ENCODE measurements around the gene GPRIN1. TPM values are rescaled to one million over a fixed set of nuclear protein-coding genes. Genes with fewer than 3 reads are reported as not detected.

GPRIN1 gene
- polyA plus RNA-seq, 2 donors = 0.43 to 0.72 TPM

- Histone ChIP-seq H3K9me3 (ENCODE audit: control insufficient read depth in 2 of 2, insufficient read depth in 1 of 2, low read depth in 1 of 2, low read length in 1 of 2) (no peaks in the 10 kb centered on the region), H3K36me3 (ENCODE audit: control insufficient read depth in 2 of 2, insufficient read depth in 2 of 2, low read length in 1 of 2) (no peaks in the 10 kb centered on the region), H3K27ac (ENCODE audit: low read depth in 2 of 2, low read length in 1 of 2) (no peak overlapping the region), H3K4me1 (ENCODE audit: control insufficient read depth in 2 of 2, insufficient read depth in 2 of 2, low read length in 1 of 2) (peaks cover 12 to 16% of the 10 kb centered on the region in 2 donors), H3K4me3 (ENCODE audit: low read depth in 1 of 2, low read length in 2 of 2) (no peak overlapping the region), H3K27me3 (ENCODE audit: control insufficient read depth in 1 of 2, insufficient read depth in 2 of 2, low read length in 2 of 2) (peaks cover 0 to 7% of the 10 kb centered on the region in 2 donors)
- 35 to 38% methylated on average over 7 of the region's 7 CpGs for WGBS, 2 donors
Measured at GRCh38 chr5:176626876-176627236, 16.9 kb upstream of the GPRIN1 start.

GRCh38 chr5:176625966-176626875 is 16.3 kb upstream of the GPRIN1 start:
- H3K36me3 ChIP-seq (ENCODE audit: control insufficient read depth in 2 of 2, insufficient read depth in 2 of 2, low read length in 1 of 2) = no peaks in the 10 kb centered on the region
- peaks cover 12 to 16% of the 10 kb centered on the region in 2 donors for H3K4me1 ChIP-seq (ENCODE audit: control insufficient read depth in 2 of 2, insufficient read depth in 2 of 2, low read length in 1 of 2)
- WGBS, 2 donors = 36 to 40% methylated on average over 25 of the region's 25 CpGs
- H3K27me3 ChIP-seq (ENCODE audit: control insufficient read depth in 1 of 2, insufficient read depth in 2 of 2, low read length in 2 of 2) = peaks cover 0 to 7% of the 10 kb centered on the region in 2 donors
- no peak overlapping the region for H3K4me3 ChIP-seq (ENCODE audit: low read depth in 1 of 2, low read length in 2 of 2)
- no peak overlapping the region for H3K27ac ChIP-seq (ENCODE audit: low read depth in 2 of 2, low read length in 1 of 2)
- H3K9me3 ChIP-seq (ENCODE audit: control insufficient read depth in 2 of 2, insufficient read depth in 1 of 2, low read depth in 1 of 2, low read length in 1 of 2) = no peaks in the 10 kb centered on the region

- 63 to 66% methylated on average over 2 of the region's 2 CpGs for WGBS, 2 donors
- Histone ChIP-seq H3K9me3 (ENCODE audit: control insufficient read depth in 2 of 2, insufficient read depth in 1 of 2, low read depth in 1 of 2, low read length in 1 of 2) (no peaks in the 10 kb centered on the region), H3K4me3 (ENCODE audit: low read depth in 1 of 2, low read length in 2 of 2) (no peak overlapping the region), H3K4me1 (ENCODE audit: control insufficient read depth in 2 of 2, insufficient read depth in 2 of 2, low read length in 1 of 2) (peaks cover 12% of the 10 kb centered on the region in 2 donors), H3K36me3 (ENCODE audit: control insufficient read depth in 2 of 2, insufficient read depth in 2 of 2, low read length in 1 of 2) (no peaks in the 10 kb centered on the region), H3K27me3 (ENCODE audit: control insufficient read depth in 1 of 2, insufficient read depth in 2 of 2, low read length in 2 of 2) (peaks cover 0 to 9% of the 10 kb centered on the region in 2 donors), H3K27ac (ENCODE audit: low read depth in 2 of 2, low read length in 1 of 2) (no peak overlapping the region)
Measured at GRCh38 chr5:176625512-176625911, 15.6 kb upstream of the GPRIN1 start.

GRCh38 chr5:176624938-176625337 is 15.0 kb upstream of the GPRIN1 start:
- peaks cover 0 to 14% of the 10 kb centered on the region in 2 donors for H3K27me3 ChIP-seq (ENCODE audit: control insufficient read depth in 1 of 2, insufficient read depth in 2 of 2, low read length in 2 of 2)
- 65 to 66% methylated on average over 9 of the region's 9 CpGs for WGBS, 2 donors

GRCh38 chr5:176624142-176624541 is 14.2 kb upstream of the GPRIN1 start:
- Histone ChIP-seq H3K4me1 (ENCODE audit: control insufficient read depth in 2 of 2, insufficient read depth in 2 of 2, low read length in 1 of 2) (peaks cover 9 to 12% of the 10 kb centered on the region in 2 donors), H3K27ac (ENCODE audit: low read depth in 2 of 2, low read length in 1 of 2) (no peak overlapping the region), H3K27me3 (ENCODE audit: control insufficient read depth in 1 of 2, insufficient read depth in 2 of 2, low read length in 2 of 2) (peaks cover 0 to 22% of the 10 kb centered on the region in 2 donors), H3K4me3 (ENCODE audit: low read depth in 1 of 2, low read length in 2 of 2) (no peak overlapping the region), H3K36me3 (ENCODE audit: control insufficient read depth in 2 of 2, insufficient read depth in 2 of 2, low read length in 1 of 2) (no peaks in the 10 kb centered on the region), H3K9me3 (ENCODE audit: control insufficient read depth in 2 of 2, insufficient read depth in 1 of 2, low read depth in 1 of 2, low read length in 1 of 2) (peaks cover 0 to 7% of the 10 kb centered on the region in 2 donors)
- WGBS, 2 donors = 68 to 73% methylated on average over 4 of the region's 4 CpGs

More at GRCh38 chr5:176624938-176625337, 15.0 kb upstream of the GPRIN1 start:
- Histone ChIP-seq H3K27ac (ENCODE audit: low read depth in 2 of 2, low read length in 1 of 2) (no peak overlapping the region), H3K9me3 (ENCODE audit: control insufficient read depth in 2 of 2, insufficient read depth in 1 of 2, low read depth in 1 of 2, low read length in 1 of 2) (no peaks in the 10 kb centered on the region), H3K4me1 (ENCODE audit: control insufficient read depth in 2 of 2, insufficient read depth in 2 of 2, low read length in 1 of 2) (peaks cover 9 to 10% of the 10 kb centered on the region in 2 donors), H3K4me3 (ENCODE audit: low read depth in 1 of 2, low read length in 2 of 2) (no peak overlapping the region), H3K36me3 (ENCODE audit: control insufficient read depth in 2 of 2, insufficient read depth in 2 of 2, low read length in 1 of 2) (no peaks in the 10 kb centered on the region)

GRCh38 chr5:176621661-176622079 is 11.7 kb upstream of the GPRIN1 start:
- H3K4me1 ChIP-seq (ENCODE audit: control insufficient read depth in 2 of 2, insufficient read depth in 2 of 2, low read length in 1 of 2) = peaks cover 10 to 13% of the 10 kb centered on the region in 2 donors
- H3K36me3 ChIP-seq (ENCODE audit: control insufficient read depth in 2 of 2, insufficient read depth in 2 of 2, low read length in 1 of 2) = no peaks in the 10 kb centered on the region
- H3K4me3 ChIP-seq (ENCODE audit: low read depth in 1 of 2, low read length in 2 of 2) = no peak overlapping the region
- no peak overlapping the region for H3K27ac ChIP-seq (ENCODE audit: low read depth in 2 of 2, low read length in 1 of 2)
- 55 to 58% methylated on average over 13 of the region's 13 CpGs for WGBS, 2 donors
- peaks cover 0 to 9% of the 10 kb centered on the region in 2 donors for H3K9me3 ChIP-seq (ENCODE audit: control insufficient read depth in 2 of 2, insufficient read depth in 1 of 2, low read depth in 1 of 2, low read length in 1 of 2)
- peaks cover 0 to 28% of the 10 kb centered on the region in 2 donors for H3K27me3 ChIP-seq (ENCODE audit: control insufficient read depth in 1 of 2, insufficient read depth in 2 of 2, low read length in 2 of 2)

- H3K4me1 ChIP-seq (ENCODE audit: control insufficient read depth in 2 of 2, insufficient read depth in 2 of 2, low read length in 1 of 2) = peaks cover 9 to 13% of the 10 kb centered on the region in 2 donors
- H3K4me3 ChIP-seq (ENCODE audit: low read depth in 1 of 2, low read length in 2 of 2) = no peak overlapping the region
- WGBS, 2 donors = 5 to 7% methylated on average over 32 of the region's 32 CpGs
- peaks cover 0 to 26% of the 10 kb centered on the region in 2 donors for H3K27me3 ChIP-seq (ENCODE audit: control insufficient read depth in 1 of 2, insufficient read depth in 2 of 2, low read length in 2 of 2)
- H3K36me3 ChIP-seq (ENCODE audit: control insufficient read depth in 2 of 2, insufficient read depth in 2 of 2, low read length in 1 of 2) = no peaks in the 10 kb centered on the region
- H3K27ac ChIP-seq (ENCODE audit: low read depth in 2 of 2, low read length in 1 of 2) = no peak overlapping the region
- H3K9me3 ChIP-seq (ENCODE audit: control insufficient read depth in 2 of 2, insufficient read depth in 1 of 2, low read depth in 1 of 2, low read length in 1 of 2) = peaks cover 0 to 9% of the 10 kb centered on the region in 2 donors
Measured at GRCh38 chr5:176620333-176620981, 10.5 kb upstream of the GPRIN1 start.

- no peak overlapping the region for H3K27ac ChIP-seq (ENCODE audit: low read depth in 2 of 2, low read length in 1 of 2)
- H3K36me3 ChIP-seq (ENCODE audit: control insufficient read depth in 2 of 2, insufficient read depth in 2 of 2, low read length in 1 of 2) = no peaks in the 10 kb centered on the region
- peaks cover 9 to 13% of the 10 kb centered on the region in 2 donors for H3K4me1 ChIP-seq (ENCODE audit: control insufficient read depth in 2 of 2, insufficient read depth in 2 of 2, low read length in 1 of 2)
- H3K27me3 ChIP-seq (ENCODE audit: control insufficient read depth in 1 of 2, insufficient read depth in 2 of 2, low read length in 2 of 2) = peaks cover 0 to 26% of the 10 kb centered on the region in 2 donors
- WGBS, 2 donors = 12 to 17% methylated on average over 59 of the region's 59 CpGs
- peaks cover 0 to 9% of the 10 kb centered on the region in 2 donors for H3K9me3 ChIP-seq (ENCODE audit: control insufficient read depth in 2 of 2, insufficient read depth in 1 of 2, low read depth in 1 of 2, low read length in 1 of 2)
- H3K4me3 ChIP-seq (ENCODE audit: low read depth in 1 of 2, low read length in 2 of 2) = no peak overlapping the region
Measured at GRCh38 chr5:176619569-176620332, 9.8 kb upstream of the GPRIN1 start.

- Histone ChIP-seq H3K9me3 (ENCODE audit: control insufficient read depth in 2 of 2, insufficient read depth in 1 of 2, low read depth in 1 of 2, low read length in 1 of 2) (peaks cover 0 to 9% of the 10 kb centered on the region in 2 donors), H3K27ac (ENCODE audit: low read depth in 2 of 2, low read length in 1 of 2) (no peak overlapping the region), H3K4me3 (ENCODE audit: low read depth in 1 of 2, low read length in 2 of 2) (no peak overlapping the region), H3K36me3 (ENCODE audit: control insufficient read depth in 2 of 2, insufficient read depth in 2 of 2, low read length in 1 of 2) (no peaks in the 10 kb centered on the region), H3K27me3 (ENCODE audit: control insufficient read depth in 1 of 2, insufficient read depth in 2 of 2, low read length in 2 of 2) (peaks cover 0 to 26% of the 10 kb centered on the region in 2 donors), H3K4me1 (ENCODE audit: control insufficient read depth in 2 of 2, insufficient read depth in 2 of 2, low read length in 1 of 2) (peaks cover 9 to 13% of the 10 kb centered on the region in 2 donors)
- 4 to 7% methylated on average over 29 to 31 of the region's 31 CpGs for WGBS, 2 donors
Measured at GRCh38 chr5:176619203-176619568, 9.2 kb upstream of the GPRIN1 start.
